Colonic mucosa (tissue), 4 donors: ENCODE measurements around the gene LMO2. TPM values are rescaled to one million over a fixed set of nuclear protein-coding genes. Genes with fewer than 3 reads are reported as not detected.

Source experiments
- DNase-seq: peaks from one replicate; pipeline ENCODE4 v3.0.0-alpha.2; 2020
- H3K27ac ChIP-seq: fragments of 200-600 bp; one replicate; pipeline ENCODE4 v1.8.0; 2021
- H3K27me3 ChIP-seq: fragments of 200-600 bp; one replicate; pipeline ENCODE4 v1.8.0; 2021
- H3K36me3 ChIP-seq: fragments of 200-600 bp; one replicate; pipeline ENCODE4 v1.8.0; 2021
- H3K4me1 ChIP-seq: fragments of 200-600 bp; one replicate; pipeline ENCODE4 v1.8.0; 2021; ENCODE audit warnings: mild to moderate bottlenecking
- H3K4me3 ChIP-seq: fragments of 200-600 bp; one replicate; pipeline ENCODE4 v1.8.0; 2021
- H3K9ac ChIP-seq, 2 donors: one replicate each; pipeline ENCODE4 v1.7.0; 2013; ENCODE audit warnings: control low read depth in 2 of 2, low read depth in 2 of 2, low read length in 2 of 2
- H3K9me3 ChIP-seq: fragments of 200-600 bp; one replicate; pipeline ENCODE4 v1.8.0; 2021
- CTCF ChIP-seq: fragments of 200-600 bp; IDR thresholded peaks from one replicate; pipeline ENCODE4 v1.8.0; 2022; ENCODE audit warnings: antibody characterized with exemption, mild to moderate bottlenecking
- intact Hi-C: fragments of 100-400 bp; cut with DNase I; formaldehyde crosslinking; loops from one replicate; pipeline ENCODE4 v1.14.1; 2022
- total RNA-seq, 2 donors: library from RNA; stranded (reverse); fragmentation: NEBNext Ultra II Directional in 1 of 2; extraction: Animal tissue kit (Norgen Biotek cat#: 25700) in 1 of 2; gene quantifications; one replicate each; pipeline ENCODE4 v1.2.1, GENCODE V29; 2021
- donor health status: healthy.
- donor health status: DM: no; HTN: no; CAD: no.
- donor health status: DM: no; HTN: no; CAD: no.

The LMO2 gene
- total RNA-seq, 2 donors from 2014 or later, result 7.2 to 11.3 TPM

GRCh38 chr11:33884601-33885000 lies 7.3 kb downstream of the LMO2 start:
- H3K9ac ChIP-seq, result no peak overlapping the region

GRCh38 chr11:33884035-33884434 lies 7.8 kb downstream of the LMO2 start:
- intact Hi-C loops, result no loop called here
- Histone ChIP-seq H3K27me3 (no peaks in the 10 kb centered on the region), H3K27ac (no peak overlapping the region), H3K4me1 (no peaks in the 10 kb centered on the region), H3K36me3 (no peaks in the 10 kb centered on the region), H3K9me3 (no peaks in the 10 kb centered on the region), H3K9ac (no peak overlapping the region), H3K4me3 (no peak overlapping the region)
- TF ChIP-seq CTCF, result no peak
- no peak for DNase-seq

More at GRCh38 chr11:33884601-33885000, 7.3 kb downstream of the LMO2 start:
- H3K27me3 ChIP-seq, result no peaks in the 10 kb centered on the region
- intact Hi-C loops, result no loop called here
- TF ChIP-seq CTCF, result no peak
- H3K27ac ChIP-seq, result no peak overlapping the region
- DNase-seq, result no peak
- H3K4me1 ChIP-seq, result no peaks in the 10 kb centered on the region
- no peaks in the 10 kb centered on the region for H3K9me3 ChIP-seq
- H3K4me3 ChIP-seq, result no peak overlapping the region
- H3K36me3 ChIP-seq, result no peaks in the 10 kb centered on the region

- Histone ChIP-seq H3K4me3 (no peak overlapping the region), H3K27me3 (no peaks in the 10 kb centered on the region), H3K36me3 (no peaks in the 10 kb centered on the region), H3K9ac (no peak overlapping the region), H3K9me3 (no peaks in the 10 kb centered on the region), H3K27ac (no peak overlapping the region), H3K4me1 (no peaks in the 10 kb centered on the region)
- TF ChIP-seq CTCF, result no peak
- intact Hi-C loops, result no loop called here
- DNase-seq, result no peak
These were observed 10.0 kb downstream of the LMO2 start for GRCh38 chr11:33881651-33882503.

GRCh38 chr11:33880979-33881378 lies 10.9 kb downstream of the LMO2 start:
- no peak overlapping the region for H3K27ac ChIP-seq
- H3K36me3 ChIP-seq, result no peaks in the 10 kb centered on the region
- H3K9ac ChIP-seq, result no peak overlapping the region
- no peaks in the 10 kb centered on the region for H3K27me3 ChIP-seq
- intact Hi-C loops, result no loop called here
- H3K4me1 ChIP-seq, result no peaks in the 10 kb centered on the region
- no peak for TF ChIP-seq CTCF
- H3K9me3 ChIP-seq, result no peaks in the 10 kb centered on the region
- DNase-seq, result no peak
- no peak overlapping the region for H3K4me3 ChIP-seq

GRCh38 chr11:33879375-33879774 lies 12.5 kb downstream of the LMO2 start:
- Histone ChIP-seq H3K9me3 (no peaks in the 10 kb centered on the region), H3K36me3 (no peaks in the 10 kb centered on the region), H3K4me1 (no peaks in the 10 kb centered on the region), H3K4me3 (no peak overlapping the region), H3K27me3 (no peaks in the 10 kb centered on the region), H3K9ac (no peak overlapping the region), H3K27ac (no peak overlapping the region)
- intact Hi-C loops, result no loop called here
- no peak for TF ChIP-seq CTCF
- no peak for DNase-seq
